Measurements from ENCODE around the gene KCNQ1.

KCNQ1 gene

GRCh38 chr11:2461253-2461955, 16.6 kb downstream of the KCNQ1 start:
- DNase-seq (ENCODE audit: low read depth): no peak

GRCh38 chr11:2461956-2462542, 17.2 kb downstream of the KCNQ1 start:
- no peak for DNase-seq (ENCODE audit: low read depth)

- DNase-seq (ENCODE audit: low read depth): no peak
These were observed 17.8 kb downstream of the KCNQ1 start for GRCh38 chr11:2462543-2462985.

DNA sequence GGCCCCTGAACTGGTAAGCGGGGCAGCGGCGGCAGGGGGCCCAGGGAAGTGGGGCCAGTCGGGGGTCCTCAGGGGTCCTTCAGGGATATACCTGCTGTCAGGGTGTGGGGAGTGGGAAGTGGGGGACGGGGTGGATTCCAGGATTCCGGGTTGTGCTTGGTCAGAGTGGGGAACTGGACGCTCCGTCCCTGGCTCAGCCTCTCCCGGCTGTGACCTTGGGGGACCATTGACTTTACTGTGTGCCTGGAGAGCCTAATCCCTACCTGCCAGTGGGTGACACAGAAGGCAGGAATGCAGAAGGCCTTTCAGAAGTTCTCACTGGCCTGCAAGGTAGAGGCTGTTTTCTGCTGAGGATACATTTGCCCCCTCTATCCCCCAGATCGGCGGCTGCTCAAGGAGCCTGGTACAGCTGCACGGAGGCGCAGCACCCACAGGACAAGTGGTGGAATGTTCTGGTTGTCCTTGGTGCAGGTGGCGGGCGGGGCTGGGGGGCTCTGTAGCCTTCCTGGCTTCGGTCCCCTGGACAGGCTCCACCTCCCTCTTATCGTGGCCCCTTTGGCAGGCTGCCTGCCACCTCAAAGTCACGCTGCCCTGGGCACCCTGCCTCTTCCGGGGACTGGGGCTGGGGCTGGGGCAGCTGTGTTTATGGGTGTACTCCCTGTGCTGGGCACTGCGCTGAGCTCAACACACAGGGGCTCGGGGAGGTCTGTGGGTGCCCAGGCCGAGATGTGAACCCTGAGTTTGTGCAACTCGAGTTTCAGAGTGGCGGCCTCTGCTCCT, 18.4 kb downstream of the KCNQ1 start:
- DNase-seq (ENCODE audit: low read depth): no peak

DNA sequence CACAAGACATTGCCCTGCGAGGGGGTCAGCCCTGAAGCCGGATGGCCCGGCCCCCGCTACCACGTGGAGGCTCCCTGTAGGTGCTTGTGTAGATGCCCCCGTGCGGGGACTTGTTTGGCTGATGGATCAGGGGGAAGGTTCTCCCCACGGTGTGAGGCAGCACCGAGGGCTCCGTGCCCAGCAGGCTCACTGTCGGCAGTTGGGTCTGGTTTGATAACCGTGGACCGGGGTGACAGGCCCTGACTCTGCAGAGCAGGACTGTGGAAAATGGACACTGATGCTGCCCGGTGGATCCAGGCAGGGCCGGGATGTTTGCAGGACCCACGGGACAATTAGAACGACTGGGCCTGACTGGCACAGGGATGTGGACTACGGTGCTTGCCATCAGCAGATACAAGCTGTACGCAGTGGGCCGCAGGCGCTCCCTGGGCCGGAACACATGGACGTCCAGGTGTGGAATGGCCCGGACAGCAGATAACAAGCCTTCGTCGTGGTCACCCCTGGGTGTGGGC, 19.0 kb downstream of the KCNQ1 start:
- no peak for DNase-seq (ENCODE audit: low read depth)

GRCh38 chr11:2464451-2465165, 19.8 kb downstream of the KCNQ1 start:
- no peak for DNase-seq (ENCODE audit: low read depth)

GRCh38 chr11:2465202-2466068, 20.6 kb downstream of the KCNQ1 start:
- no peak for DNase-seq (ENCODE audit: low read depth)

DNA sequence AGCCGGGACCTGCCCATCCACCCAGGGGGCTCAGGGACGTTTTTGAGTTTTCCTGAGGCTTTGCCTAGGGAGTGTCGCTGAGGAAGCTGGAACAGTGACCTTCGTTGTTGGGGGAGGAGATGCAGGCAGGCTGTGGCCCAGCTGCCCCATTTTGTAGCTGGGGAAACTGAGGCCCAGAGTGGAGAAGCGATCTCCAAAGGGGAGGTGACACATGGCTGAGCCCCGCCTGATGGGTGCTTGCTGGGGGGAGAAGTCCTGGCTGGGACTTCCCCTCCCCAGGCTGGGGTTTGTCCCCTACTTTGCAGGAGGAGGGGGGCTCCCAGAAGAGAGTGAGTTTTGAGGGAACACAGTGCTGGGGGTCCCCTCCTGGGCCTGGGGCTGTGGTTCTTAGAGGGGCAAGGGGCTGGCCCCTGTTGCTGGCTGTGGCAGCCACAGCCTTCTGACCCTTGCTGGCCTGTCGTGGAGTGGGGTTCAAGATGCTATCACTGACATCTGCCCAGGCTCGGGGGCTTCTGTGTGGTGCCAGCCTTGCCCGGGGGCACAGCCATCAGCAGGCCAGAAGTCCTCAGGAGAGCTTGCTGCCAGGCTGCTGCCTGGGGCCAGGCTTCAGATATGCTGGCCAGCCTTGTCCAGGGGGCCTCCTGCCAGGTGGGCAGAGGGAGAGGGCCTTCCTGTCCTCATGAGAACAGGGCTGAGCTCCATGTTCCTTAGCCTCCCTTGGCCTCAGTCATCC, 21.4 kb downstream of the KCNQ1 start:
- DNase-seq (ENCODE audit: low read depth): no peak

GRCh38 chr11:2466869-2467694, 22.3 kb downstream of the KCNQ1 start:
- DNase-seq (ENCODE audit: low read depth): no peak

- no peak for DNase-seq (ENCODE audit: low read depth)
These were observed 22.9 kb downstream of the KCNQ1 start for GRCh38 chr11:2467695-2468055.

DNA sequence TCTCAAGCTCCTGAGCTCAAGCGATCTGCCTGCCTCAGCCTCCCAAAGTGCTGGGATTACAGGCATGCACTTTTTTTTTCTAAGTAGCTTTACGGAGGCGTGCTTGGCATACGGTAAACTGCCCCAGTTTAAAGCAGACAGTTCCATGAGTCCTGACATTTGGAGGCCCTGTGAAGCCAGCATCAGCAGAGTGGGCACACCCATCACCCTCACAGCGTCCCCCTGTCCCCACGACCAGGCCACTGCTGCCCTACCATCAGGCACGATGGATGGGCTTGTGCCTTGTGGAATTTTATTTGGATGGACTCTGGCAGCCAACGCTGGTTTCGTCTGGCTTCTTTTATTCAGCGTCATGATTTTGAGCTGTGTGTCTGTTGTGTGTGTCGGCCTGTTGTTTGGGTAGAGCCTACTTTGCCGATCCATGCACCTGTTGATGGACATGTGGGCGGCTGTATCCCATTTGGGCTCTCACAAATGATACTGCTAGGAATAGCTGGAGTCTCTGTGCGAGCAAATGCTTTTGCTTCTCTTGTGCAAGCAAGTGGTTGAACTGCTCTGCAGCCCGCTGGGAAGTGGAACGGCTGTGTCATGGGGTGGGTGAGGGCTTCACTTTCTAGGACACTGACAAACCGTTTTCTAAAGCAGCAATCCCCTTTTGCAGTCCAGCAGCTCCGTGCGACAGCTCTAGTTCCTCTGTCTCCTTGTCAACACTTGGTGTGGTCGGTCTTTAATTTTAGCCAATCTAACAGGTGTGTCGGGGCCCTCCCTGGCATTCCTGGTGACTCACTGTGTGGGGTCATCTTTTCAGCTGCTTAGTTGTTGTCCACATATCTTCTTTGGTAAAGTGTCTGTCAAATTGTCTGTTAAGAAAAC, 23.8 kb downstream of the KCNQ1 start:
- DNase-seq (ENCODE audit: low read depth): no peak

GRCh38 chr11:2470495-2470894, 25.7 kb downstream of the KCNQ1 start:
- no peak for DNase-seq (ENCODE audit: low read depth)

DNA sequence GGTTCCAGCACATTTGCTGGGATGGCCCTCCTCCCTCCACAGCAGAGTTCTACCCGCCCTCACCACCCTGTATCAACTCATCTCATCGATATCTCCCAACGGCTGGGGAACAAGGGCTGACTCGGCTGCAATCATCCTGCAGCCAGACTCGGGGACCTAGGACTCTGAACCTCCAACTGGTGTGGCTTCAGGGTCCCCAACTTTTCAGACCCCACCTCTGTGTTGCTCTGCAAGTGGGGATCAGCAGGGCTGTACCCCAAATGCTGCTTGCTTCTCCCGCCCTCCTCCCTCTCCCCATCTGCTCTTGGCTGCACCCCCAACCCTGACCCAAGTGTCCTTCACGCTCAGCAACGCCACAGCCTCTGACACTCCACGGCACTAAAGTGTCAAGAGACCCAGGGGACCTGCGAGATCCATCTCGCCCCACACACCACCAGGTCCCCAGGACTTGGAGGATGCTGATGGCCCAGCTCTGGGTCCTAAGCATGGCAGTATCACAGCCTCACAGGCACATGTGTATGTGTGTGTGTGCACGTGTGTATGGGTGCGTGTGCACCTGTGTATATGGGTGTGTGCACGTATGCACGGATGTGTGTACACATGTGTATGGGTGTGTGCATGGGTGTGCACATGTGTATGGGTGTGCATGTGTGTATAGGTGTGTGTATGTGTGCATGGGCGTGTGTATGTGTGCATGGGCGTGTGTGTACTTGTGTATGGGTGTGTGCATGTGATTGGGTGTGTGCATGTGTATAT, 26.4 kb downstream of the KCNQ1 start:
- no peak for DNase-seq (ENCODE audit: low read depth)

DNA sequence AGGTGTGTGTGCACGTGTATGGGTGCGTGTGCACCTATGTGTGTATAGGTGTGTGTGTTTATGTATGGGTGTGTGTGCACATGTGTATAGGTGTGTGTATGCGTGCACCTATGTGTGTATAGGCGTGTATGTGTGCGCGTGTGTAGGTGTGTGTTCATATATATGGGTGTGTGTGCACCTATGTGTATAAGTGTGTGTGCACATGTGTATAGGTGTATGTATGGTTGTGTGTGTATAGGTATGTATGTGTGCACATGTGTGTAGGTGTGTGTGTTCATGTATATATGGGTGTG, 26.9 kb downstream of the KCNQ1 start:
- no peak for DNase-seq (ENCODE audit: low read depth)

GRCh38 chr11:2472428-2473186, 27.8 kb downstream of the KCNQ1 start:
- DNase-seq (ENCODE audit: low read depth): no peak

- DNase-seq (ENCODE audit: low read depth): no peak
These were observed 28.7 kb downstream of the KCNQ1 start for GRCh38 chr11:2473361-2474058.
